Ramos (cell line): ENCODE data around the gene TFCP2.

ENCODE experiments used
- in situ Hi-C: fragments of 300-500 bp; cut with MboI; formaldehyde crosslinking; loops from one replicate; pipeline ENCODE4 v1.14.3; 2022; ENCODE audit warnings: low sequenced_read_pairs; ENCODE audit not compliant: unreplicated experiment

The TFCP2 gene

DNA sequence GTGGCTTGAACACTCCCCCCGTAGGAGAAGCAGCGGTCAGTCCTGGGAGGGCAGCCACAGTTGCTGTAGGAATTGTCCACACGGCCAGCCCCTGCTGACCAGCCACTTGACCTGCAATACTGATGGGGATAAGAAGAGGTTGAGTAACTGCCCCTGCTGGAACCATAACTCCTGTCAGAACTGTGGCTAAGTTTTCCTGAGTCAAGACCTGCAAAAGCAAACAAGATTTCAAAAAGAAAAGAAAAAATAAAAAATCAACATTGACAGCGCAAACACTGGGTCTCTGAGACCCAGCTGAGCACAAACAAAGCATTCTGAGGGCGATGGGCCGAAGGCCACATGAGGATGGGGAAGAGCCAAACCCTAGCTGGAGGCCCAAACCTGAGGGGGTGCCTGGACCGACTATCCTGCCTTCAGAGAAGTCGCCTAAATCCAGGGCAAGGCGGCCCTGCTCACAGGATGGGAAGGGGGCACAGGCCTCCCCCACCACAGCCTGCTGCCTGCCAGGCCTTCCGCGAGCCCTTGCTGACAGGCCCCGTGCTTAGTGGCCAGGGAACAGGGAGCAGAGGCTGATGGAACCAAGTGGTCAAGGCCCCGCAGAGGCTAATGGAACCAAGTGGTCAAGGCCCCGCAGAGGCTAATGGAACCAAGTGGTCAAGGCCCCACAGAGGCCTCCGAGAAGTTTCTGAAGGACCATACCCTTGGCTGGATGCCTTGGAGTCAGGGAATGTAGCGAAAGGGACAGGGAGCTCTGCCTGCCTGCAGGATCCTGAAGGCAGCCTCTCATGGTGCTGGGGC is 25.8 kb upstream of the TFCP2 start:
- in situ Hi-C loops: no loop called here

DNA sequence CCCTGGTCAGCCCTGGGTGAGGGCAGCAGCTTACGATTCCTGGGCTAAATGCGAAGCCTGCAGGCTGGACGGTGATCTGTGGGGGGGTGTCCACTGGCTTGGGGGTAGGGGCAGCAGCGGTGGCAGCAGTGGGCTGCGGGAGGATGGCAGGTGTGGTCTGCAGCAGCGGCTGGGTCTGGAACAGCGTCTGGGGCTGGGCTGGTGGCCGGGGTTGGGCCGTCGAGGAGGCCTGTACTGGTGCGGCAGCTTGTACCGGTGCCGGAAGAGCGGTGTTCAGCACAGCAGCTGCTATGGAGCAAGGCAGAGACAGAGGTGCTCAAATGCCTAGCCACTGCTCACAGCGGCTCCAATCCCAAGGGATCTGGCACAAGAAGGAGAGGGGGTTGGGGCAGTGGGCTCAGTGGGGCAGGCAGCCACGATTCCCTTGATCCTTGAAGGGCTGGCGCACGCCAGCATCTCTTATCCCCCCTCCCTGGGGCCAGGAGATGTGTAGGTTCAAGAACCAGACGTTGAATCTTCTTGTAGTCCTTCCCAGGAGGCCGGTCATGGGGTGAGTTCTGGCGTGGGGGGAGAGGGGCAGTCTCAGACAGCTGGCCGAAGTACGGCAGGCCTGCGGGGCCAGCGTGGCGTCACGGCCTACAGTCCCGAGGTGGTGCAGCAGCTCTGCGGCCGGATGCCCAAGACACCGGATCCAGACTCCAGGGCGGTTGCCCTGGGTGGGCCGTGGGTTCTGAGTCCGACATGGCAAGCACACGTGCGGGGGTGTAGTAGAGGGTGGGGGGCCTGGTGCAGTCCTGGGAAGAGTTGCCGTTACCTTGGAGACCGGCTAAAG is 25.0 kb upstream of the TFCP2 start:
- in situ Hi-C loops: no loop called here

DNA sequence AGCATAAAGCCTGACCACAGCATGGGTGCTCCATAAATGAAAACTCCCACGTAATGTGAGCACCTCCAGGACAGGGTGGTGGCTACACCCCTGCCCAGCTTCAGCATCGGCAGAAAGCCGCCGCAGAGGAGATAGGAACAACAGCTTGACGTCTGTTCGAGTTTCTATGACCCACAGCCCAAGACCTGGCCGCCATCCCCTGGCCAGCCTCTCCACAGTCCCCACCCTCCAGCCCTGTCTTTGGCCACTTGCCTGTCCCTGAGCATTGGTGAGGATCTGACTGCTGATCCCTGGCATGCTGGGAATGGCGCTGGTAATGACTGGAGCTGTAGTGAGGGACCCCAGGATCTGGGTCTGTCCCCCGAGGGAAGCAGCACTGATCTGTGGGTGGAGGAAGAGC is 23.6 kb upstream of the TFCP2 start:
- in situ Hi-C loops: no loop called here

DNA sequence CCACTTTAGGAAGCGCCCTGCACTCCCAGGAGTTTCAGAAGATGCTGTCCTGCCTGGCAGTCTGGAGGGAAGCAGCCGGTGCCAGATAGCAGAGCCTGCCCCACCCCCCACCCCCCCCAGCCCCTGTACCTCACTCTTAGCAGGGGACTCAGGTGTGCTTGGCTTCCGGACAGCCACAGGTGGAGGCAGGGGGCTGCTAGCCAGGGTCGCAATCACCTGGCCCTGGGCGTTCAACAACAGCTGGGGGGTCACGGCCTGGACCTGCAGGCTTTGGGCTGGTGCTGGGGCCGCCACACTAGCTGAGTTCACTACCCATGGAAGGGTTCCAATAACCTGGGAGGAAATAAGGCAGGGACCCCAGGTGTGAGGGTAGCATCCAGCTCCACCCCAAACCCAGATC is 22.9 kb upstream of the TFCP2 start:
- in situ Hi-C loops: no loop called here

DNA sequence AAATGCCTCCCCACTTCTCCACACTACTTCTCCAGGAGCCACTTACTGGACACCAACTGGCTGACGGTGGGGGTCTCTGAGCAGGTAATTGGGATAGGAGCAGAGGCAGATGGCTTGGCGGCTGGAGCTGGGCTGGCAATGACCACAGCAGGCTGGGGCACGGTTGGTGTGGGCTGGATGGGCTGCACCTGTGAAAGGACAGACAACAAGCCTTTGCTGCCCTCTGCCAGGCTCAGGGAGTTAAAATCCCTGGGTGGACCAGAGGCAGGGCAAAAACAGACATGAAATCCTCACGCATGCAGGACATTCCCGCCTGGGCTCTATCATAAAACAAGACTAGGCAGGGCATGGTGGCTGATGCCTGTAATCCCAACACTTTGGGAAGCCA is 19.3 kb upstream of the TFCP2 start:
- in situ Hi-C loops: no loop called here

DNA sequence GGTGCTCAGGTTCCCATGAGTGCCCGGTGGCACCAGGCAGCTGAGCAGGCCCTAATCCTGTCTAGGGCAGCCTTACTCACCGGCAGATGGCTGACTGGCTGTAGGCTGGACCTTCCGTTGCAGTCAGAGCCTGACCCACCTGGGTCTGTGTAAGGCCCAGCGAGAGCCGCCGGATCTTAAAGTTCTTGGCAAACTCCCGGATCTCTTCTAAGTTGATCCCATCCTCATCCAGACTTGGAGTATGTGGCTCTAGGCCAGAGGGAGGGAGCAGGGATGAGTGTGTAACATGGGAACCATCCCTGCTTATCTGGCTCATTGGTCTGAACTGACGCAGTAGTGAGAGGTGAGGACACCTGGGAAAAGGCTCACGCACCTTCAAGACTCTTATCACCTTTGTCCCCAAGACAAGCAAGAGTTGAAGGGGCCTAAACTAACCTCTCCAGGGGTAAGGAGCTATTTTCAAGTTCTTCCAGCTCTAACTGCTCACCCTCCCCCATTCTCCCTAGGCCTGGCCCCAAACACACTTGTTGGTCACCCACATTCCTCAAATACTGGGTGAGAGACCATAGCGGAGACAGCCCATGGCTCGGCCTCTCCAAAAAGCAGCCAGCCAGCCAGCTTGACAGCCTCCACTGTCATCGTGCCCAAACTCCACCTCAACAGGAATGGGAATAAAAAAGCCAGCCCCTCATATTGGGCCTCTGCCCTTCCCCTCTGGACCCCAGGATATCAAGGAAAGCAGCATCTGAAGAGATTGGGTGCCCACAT is 18.8 kb upstream of the TFCP2 start:
- in situ Hi-C loops: no loop called here

DNA sequence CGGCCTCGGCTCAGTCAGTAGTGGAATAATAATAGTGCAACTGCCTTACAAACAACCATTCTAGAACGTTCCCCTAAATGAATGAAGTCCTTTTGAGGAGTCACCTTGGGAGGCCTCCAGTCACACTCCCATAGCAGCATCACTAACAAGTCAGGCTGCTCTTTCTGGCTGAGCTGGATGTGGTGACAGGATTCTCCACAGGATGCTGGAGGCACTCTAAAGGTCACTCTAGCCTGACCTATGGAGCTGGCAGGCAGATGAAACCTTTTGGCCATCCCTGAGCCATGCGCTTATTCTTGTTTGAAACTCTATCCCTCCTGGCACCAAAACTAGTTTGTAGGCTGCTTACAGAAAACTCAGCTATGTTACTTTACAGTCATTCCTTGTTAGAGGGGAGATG is 17.9 kb upstream of the TFCP2 start:
- in situ Hi-C loops: no loop called here

DNA sequence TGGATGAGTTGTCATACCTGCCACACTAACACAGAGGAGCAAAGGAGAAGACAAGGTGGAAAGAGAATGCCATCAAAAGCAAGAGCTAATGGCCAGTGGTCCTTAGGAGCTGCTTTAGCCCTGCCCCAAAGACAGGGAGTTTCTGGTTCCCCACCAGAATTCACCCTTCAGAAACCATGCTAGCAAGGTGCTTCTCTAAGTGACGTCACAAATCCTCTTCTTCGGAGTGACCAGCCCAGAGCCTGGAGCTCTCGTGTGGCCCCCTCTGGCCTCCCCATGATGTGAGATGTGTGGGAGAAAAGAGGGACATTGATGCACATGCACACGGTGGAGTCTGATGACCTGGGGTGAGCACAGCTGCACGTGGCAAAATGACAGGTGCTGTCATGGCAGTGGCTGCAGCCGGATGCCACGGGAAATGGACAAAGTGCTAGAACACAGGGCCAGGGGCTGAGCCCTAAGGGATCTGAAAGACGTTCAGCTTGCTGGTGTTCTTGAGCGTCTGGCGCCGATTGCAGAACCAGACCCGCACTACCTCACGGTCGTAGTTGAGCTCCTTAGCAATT is 16.9 kb upstream of the TFCP2 start:
- in situ Hi-C loops: no loop called here

DNA sequence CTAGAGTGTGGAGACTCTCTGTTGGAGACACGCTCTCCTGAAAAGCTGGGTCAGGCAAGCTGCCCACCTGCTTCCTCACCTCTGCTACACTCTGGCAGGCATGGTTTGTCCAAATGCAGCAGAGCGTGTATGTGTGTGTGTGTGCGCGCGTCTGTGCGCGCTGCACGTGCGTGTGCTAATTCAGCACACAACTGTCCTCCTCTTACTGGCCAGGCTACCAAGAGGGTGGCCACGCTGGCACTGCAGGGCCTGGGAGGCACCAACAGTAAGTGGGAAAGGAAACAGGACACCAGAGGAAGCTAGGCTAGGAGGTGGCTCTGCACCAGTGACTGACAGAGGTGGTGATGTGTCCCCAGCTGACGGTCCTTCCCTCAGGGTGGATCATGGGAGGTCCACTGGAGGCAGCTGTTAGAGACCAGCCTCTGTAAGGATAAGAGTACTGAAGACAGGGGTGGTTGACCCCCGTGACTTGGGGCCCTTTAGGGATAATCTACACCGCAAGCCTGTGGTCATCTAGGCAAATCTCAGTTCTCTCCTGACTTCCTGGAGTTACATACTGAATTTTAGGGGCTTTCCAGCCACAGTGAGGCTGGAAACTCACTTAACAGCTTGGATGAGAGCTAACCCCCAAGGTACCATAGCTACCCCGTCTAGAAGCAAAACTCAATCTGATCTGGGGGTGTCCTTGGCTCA is 15.6 kb upstream of the TFCP2 start:
- in situ Hi-C loops: no loop called here

DNA sequence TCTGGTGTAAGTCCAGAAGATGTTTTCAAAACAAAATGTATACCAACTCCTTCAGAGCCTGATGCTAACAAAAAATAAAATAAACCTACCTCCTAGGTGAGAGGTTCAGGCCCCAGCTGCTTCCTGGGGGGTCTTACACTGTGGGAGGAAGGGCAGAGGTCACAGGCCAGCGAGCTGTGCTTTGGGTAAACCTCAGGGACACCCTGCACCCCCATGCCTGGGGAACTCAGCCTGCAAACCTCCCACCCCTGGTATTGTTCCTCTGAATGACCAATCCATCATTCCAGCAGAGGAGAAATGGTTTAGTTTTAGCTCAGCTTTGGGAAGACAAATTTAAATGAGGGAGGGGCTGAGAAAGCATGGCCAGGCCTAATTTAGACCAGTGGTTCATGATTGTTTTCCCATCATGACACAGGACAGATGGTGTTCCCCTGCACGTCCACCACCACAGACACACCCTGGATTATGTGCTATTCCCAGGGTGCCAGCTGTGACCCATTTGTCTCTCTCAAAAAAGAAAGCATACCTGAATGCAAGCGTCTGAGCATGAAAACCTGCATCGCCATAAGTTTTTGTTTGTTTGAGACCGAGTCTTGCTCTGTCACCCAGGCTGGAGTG is 14.5 kb upstream of the TFCP2 start:
- in situ Hi-C loops: no loop called here

DNA sequence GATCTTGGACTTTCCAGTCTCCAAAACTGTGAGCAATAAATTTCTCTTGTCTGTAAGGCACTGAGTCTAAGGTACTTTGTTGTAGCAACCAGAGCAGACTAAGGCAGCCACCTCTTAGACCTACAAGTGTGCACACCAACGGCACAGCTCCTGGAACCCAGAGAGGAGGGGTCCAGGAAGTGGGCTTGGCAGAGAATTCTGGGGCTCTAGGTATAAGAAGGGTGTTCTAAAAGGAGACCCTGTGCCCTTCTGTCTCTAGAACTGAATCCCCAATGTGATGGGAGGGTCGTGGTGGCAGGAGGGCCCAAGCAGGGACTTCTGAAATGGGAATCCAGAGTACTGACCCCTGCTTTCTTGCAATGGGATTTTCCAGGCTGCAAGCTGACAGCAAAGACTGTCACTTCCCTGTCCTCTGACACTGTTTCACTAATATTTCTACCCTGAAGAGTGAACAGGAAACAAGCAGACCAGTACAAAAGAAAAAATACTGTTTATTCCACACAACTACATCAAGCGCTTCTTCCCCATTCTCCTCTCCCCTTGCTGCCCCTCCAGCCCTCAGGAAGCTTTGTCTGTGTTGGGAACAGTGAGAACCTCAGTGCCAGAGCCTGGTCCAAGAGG is 13.6 kb upstream of the TFCP2 start:
- in situ Hi-C loops: no loop called here

DNA sequence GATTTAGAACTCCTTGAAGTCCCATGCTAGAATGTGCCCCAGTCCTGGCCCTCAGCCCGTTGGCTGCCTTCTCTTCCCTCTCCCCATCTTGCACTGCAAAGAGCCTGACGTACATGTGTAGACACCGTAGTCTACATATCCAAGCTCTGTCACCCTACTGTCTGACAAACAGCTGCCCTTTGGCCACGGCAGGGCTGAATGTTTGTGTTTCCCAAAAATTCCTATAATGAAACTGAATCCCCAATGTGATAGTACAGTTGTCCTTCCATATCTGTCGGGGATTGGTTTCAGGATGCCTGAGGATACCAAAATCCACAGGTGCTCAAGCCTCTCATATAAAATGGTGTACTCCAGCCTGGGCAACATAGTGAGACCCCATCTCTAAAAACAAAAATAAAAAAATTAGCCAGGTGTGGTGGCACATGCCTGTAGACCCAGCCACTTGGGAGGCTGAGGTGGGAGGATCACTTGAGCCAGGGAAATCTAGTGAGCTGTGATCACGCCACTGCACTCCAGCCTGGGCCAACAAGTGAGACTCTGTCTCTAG is 12.3 kb upstream of the TFCP2 start:
- in situ Hi-C loops: no loop called here

DNA sequence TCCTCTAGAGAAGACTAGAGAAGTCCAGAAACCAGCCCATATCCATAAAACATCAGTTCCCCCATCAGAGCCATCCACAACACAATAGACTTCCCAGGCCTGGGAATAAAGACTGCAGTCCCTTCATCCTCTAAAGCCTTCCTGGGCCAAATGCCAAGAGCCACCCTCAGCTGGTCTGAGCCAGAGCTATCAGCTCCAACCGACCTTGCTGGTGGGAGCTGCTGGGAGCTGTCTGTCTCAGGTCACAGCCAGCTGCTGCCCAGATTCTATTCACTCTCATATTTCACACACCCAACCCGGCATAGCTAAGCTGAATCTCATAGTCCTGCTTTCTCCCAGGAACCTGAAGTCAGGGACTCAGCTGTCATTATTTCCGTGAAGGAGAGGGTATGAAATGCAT is 10.9 kb upstream of the TFCP2 start:
- in situ Hi-C loops: no loop called here

DNA sequence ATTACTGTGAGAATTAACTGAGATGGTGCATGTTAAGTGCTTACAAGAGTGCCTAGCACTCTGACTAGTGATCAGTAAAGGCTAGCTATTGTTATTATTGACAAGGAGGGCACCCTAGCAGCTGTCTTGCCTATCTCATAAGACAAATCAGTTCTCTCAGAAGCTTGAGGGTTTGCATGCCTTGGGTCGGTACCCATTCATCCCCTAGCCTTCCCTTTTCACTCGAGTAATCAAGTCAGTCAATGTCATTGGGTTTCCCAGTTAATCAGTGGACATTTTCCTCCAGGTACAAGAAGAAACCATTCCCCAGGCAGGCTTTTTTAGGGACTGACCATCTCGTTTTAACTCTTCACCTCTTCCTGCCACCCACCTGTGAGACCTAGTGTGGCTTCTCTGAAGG is 10.4 kb upstream of the TFCP2 start:
- in situ Hi-C loops: no loop called here

DNA sequence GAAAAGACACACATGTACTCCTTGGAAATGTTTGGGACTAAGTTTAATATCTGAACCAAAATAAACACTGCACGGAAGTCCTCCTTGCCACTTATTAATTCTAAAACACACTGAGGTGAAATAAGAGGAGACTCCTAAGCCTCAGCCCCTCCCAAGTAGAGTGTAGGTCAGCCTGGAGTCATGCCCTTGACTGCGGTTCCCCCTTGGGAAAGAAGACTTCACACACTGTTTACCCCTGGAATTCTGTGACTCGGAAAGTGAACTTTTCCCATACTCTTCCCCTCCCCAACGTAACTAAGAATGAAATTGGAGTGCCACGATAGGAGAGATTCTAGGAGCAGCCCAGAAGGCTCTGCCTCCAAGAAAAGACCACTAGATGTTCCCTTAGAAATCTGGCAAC is 8.6 kb upstream of the TFCP2 start:
- in situ Hi-C loops: no loop called here

DNA sequence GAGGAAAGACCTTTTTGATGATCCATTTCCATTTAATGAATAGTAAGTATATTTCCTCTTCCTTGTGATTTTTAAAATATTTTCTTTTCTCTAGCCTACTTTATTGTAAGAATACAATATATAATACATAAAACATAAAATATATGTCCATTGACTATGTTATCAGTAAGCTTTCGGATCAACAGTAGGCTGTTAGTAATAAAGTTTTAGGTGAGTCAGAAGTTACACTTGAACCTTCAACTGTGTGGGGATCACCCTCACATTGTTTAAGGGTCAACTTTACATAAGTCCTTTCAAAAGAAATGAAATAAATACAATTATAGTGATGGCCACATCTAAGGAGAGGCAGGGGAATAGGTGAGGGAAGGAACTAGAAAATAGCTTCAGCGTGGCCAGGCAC is 5.0 kb upstream of the TFCP2 start:
- in situ Hi-C loops: no loop called here

DNA sequence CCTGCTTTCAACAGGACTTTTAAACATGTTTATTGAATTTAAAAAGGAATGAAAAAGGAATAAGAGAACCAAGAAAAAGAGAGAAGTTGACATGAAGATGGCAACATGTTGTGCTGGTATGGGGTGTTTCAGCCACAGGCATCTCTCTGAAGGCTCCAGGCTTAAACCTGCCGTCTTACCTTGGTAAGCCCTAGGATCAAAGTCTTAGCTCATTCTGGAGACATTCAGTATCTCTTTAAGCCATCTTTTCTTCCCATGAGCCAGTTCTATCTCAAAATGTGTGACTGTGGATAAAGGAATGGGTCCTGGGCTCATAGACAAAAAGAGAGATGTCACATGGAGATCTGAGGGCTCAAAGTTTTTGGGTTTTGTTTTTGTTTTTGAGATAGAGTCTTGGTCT is 1.6 kb upstream of the TFCP2 start:
- in situ Hi-C loops: no loop called here

DNA sequence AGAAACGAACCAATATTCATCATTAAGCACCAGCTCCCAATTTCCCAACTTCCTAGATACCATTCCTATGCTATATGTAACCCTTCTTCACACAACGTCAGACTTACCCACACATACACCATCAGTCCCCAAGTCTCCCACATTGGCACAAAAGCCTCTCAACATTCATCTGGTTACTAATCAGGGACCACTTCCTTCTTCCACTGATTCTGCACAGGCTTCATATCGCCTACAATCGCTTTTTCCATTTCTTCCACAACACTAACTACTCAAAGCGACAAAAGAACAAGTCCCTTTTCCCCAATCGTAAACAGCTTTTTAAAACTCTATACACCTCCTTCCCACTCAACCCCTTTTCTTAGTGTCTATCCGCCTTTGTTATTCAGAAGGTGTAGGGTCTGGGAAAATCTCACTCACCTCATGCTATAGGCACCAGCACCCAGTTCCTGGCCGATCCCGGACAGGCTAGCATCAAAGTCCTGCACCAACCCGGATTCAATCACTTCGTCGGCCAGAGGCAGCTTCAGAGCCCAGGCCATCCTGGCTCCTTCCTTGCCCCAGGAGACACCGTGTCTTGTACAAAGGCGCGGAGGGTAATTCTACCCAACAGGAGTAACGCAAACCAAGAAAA is 936 bp downstream of the TFCP2 start:
- in situ Hi-C loops: no loop called here

DNA sequence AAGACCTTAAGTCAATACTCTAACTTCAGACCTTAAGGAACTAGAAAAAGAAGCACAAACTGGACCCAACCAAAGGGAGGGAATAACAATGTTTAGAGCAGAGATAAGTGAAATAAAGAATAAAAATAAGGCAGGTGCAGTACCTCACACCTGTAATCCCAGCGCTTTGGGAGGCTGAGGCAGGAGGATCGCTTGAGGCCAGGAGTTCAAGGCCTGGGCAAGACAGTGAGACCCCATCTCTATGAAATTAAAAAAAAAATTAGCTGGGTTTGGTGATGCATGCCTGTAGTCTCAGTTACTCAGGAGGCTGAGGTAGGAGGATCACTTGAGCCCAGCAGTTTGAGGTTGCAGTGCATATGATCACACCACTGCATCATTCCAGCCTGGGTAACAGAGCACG is 9.1 kb downstream of the TFCP2 start:
- in situ Hi-C loops: no loop called here
